ENCODE results near the gene HSH2D.
"Not testable (repeated sequence)": the region's sequence is repeated elsewhere in the genome, so short reads cannot be mapped to it uniquely, and the experiment has no call there.

Gene HSH2D

DNA sequence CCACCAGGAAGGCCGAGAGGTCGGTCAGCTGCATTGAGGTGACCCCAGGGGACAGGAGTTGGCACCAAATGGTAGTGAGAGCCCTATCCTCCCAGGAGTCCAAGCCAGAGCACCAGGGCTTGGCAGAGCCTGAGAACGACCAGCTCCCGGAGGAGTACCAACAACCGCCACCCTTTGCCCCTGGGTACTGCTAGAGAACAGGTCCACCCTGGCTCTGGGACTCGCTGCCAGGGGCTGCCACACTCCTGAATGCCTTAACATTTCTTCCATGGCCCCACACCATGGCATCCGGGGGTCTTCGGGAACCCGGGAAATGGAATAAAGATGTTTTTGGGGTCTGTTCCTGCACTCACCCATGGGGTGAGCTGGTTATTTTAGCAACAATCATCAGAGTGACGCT is 14.1 kb downstream of the HSH2D start:
- DNase-seq = no peak

DNA sequence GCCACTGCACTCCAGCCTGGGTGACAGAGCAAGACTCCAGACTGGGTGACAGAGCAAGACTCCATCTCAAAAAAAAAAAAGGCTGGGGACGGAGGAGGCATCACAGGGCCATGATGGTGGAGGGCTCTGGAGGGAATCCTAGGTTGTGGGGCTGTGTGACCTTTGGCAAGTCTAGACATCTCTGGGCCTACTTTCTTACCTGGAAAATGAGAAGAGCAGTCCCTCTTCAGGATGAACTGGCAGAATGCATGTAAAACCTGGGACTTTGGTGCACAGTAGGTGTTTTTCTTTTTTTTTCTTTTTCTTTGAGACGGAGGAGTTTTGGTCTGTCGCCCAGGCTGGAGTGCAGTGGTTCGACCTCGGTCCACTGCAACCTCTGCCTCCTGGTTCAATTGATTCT is 16.2 kb downstream of the HSH2D start:
- DNase-seq = no peak

DNA sequence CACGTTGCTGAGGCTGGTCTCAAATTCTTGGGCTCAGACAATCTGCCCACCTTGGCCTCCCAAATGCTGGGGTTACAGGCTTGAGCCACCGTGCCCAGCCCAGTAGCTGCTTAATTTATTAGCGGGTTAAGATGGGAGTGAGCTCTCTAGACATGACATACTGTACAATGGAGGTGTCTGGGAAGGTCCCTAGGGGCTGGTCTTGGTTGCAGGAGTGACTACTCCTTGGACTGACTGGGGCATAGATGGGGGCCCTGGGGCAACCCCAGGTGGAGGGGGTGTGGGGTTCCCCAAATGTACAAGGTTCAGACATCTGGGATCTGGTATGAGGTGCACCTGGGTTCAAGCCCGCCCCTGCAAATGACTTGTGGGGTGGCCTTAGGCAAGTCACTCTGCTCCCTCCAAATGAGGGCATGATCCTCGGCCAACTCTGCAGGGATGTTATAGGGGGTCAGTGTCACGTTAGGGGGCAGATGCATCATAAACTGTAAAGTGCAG is 17.0 kb downstream of the HSH2D start:
- DNase-seq = no peak

DNA sequence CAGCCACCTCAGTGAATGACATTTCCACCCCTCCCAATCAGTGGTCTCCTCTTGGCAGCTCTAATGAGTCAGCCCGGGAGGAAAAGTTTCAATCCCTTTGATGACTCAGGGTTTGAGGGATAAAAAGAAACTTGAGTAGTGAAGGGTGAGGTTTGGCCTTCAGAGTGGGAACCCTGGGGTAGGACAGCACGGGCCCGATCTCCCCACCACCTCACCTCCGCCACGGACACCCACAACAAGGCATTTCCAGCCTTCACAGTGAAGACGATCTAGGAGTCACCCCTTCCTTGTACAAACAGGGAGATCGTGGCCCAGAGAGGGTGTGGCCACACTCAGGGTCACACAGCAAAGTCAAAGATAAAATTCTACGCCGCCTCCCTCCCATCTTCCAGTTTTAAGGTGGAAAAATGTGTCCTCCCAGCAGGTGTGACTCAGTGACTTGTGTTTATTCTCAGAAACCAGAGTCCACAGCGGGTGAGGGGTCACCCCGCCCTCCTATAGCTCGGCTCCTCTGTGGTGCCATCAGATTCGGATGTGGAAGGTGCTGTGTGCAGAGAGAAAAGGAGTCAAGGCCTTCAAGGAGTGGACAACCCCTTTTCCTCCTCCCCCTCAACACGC is 17.6 kb downstream of the HSH2D start:
- peak in 1 of 5 experiments; percentile 23 for DNase-seq

DNA sequence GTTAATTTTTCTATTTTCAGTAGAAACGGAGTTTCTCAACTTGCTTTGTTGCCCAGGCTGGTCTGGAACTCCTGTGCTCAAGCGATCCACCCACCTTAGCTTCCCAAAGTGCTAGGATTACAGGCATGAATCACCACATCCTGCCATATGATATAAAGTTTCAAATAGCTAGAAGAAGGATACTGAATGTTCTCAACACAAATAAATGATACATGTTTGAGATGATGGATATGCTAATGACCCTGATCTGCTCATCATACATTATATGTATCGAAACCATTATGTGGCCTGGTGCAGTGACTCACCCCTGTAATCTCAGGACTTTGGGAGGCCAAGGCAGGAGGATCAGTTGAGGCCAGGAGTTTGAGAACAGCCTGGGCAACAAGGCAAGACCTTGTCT is 18.4 kb downstream of the HSH2D start:
- no peak for DNase-seq

DNA sequence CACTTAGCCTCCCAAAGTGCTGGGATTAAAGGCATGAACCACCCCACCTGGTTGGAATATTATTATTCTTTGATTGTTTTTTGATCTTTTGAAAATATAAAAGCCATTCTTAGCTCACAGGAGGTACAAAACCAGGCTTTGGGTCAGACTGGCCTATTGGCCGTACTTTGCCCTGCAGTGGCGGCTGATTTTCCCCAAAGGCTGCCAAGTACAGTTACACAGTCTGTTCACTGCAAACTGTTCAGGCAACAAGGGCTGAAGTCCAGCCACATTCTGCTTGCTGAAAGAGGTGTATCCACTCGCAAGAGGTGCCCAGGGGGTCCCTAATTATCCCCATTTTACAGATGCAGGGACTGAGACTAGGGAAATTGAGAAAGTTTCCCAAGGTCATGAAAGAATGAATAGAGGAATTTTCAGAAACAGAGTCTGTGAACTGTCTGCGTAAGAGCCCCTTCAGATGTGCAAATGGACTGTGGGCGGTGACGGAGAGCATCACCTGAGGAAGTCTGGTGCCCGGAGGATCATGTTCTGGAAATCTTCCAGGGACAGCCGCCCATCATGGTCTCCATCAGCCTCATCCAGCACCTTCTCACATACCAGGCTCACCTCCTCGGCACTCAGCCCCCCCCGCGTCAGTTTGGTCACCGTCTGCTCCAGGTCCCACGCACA is 20.9 kb downstream of the HSH2D start:
- no peak for DNase-seq

DNA sequence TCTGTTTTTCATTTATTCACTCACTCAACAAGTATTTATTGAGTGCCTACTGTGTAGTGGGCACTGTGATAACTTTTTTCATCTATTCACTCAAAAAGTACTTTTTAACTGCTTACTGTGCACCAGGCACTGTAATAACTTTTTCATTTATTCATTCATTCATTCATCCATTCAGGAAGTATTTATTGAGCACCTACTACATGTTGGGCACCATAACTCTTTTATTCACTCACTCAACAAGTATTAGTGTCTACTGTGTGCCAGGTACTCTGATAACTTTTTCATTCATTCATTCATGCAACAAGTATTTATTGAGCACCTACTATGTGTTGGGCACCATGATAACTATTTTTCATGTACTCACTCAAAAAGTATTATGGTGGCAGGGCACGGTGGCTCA is 22.9 kb downstream of the HSH2D start:
- no peak for DNase-seq

DNA sequence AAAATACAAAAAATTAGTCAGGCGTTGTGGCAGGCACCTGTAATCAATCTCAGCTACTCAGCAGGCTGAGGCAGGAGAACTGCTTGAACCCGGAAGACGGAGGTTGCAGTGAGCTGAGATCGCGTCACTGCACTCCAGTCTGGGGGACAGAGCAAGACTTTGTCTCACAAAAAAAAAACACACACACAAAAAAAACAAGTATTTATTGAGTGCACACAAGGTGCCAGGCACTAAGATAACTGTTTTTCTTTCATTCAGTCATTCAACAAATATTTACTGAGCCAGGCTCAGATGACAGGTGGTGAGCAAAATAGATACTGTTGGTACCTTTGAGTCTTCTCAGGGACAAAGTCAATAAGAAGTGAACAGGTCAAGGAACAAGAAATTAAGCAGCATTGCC is 23.6 kb downstream of the HSH2D start:
- DNase-seq = no peak

DNA sequence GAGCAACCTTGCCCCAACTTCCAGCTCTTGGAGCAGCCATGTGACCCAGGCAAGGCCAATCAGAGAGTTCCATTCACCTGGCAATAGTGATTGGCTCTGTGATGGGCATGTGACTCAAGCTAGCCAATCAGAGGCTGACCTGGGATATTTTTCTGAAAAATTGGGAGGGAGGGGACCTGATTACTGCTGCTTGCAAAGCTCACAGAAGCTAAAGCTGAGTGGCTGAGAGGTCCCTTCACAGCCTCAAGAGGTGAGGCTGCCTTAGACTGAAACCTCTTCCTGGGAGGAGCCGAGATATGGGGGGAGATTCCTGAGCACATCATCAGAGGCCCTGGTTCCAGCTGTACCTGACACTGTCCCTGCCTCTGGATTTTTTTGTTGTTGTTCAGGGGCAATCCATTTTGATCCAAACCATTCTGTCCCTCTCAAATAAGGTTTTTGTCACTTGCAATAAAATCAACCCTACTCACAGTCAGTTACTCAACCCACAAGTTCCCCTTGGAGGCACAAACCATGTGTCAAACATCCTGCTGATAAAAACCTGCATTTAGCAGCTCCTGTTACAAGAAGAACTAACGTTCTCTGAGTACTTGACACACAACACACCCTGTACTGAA is 25.1 kb downstream of the HSH2D start:
- DNase-seq = peak in 1 of 5 experiments; percentile 76

DNA sequence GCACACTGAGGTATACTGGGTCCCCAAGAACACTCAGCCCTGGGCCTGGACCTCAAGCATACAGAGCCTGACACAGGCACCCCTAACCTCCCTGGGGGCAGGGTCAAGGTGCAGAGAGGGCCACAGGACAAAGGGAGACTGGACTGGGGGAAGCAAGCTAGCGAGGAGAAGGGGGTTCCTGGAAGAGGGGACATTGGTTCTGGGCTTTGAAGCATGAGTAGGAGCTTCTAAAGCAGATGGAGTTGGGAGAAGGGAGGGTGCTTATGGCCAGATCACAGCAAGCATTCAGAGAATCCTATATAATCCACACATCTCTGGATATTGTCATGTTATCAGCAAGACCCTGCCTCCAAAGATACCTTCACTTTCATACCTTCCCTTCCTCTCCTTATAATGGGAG is 26.6 kb downstream of the HSH2D start:
- no peak for DNase-seq

DNA sequence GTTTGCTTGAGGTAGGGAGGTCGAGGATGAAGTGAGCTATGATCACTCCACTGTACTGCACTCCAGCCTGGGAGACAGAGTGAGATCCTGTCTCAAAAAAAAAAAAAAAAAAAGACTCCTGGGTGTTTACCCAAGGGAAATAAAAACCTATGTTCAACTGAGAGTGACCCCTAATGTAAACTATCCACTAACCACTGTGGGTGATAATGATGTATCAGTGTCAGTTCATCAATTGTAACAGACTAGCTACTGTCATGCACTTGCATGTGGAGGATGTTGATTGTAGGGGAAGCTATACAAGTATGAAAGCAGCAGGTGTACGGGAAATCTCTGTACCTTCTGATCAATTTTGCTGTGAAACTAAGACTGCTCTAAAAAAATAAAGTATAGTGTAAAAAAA is 32.5 kb downstream of the HSH2D start:
- no peak for DNase-seq

DNA sequence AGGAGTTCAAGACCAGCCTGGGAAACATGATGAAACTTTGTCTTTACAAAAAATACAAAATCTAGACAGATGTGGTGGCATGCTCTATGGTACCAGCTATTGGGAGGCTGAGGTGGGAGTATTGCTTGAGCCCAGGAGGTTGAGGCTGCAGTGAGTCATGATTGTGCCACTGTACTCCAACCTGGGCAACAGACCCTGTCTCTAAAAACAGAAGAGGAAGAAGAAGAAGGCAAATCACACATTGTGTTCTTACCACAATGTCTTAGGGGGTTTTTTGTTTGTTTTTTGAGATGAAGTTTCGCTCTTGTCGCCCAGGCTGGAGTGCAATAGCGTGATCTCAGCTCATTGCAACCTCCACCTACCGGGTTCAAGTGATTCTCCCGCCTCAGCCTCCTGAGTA is 35.4 kb downstream of the HSH2D start:
- not testable (repeated sequence) for DNase-seq

DNA sequence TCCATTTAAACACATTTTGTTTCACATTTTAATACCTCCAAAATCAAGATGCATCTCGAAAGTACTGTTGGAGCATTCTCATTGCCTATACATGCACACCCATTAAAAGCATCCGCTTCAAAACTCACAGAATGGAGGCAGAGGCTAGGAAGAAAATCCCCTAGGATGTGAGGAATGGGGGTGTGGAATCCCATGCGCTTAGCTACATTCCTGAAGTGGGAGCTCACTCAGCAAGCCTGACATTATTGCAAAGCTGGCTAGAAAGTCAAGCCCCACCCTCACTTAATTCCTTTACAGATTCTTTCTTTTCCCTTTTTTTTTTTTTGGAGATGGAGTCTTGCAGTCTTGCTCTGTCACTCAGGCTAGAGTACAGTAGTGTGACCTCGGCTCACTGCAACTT is 37.1 kb downstream of the HSH2D start:
- DNase-seq = no peak

DNA sequence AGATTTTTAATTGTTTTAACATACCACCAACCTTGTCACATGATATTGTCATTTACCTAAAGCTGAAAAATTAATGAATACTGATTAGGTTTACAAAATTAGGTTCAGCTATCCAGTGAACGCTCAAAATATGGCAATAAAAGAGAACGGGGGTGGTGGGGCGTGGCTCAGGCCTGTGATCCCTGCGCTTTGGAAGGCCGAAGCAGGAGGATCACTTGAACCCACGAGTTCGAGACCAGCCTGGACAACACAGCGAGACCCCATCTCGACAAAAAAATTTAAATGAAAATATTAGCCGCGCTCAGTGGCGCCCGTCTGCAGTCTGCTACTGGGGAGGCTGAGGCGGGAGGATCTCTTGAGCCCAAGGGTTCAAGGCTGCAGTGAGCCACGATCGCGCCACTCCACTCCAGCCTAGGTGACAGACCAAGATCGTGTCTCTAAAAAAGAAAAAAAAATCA is 41.2 kb downstream of the HSH2D start:
- DNase-seq = no peak

DNA sequence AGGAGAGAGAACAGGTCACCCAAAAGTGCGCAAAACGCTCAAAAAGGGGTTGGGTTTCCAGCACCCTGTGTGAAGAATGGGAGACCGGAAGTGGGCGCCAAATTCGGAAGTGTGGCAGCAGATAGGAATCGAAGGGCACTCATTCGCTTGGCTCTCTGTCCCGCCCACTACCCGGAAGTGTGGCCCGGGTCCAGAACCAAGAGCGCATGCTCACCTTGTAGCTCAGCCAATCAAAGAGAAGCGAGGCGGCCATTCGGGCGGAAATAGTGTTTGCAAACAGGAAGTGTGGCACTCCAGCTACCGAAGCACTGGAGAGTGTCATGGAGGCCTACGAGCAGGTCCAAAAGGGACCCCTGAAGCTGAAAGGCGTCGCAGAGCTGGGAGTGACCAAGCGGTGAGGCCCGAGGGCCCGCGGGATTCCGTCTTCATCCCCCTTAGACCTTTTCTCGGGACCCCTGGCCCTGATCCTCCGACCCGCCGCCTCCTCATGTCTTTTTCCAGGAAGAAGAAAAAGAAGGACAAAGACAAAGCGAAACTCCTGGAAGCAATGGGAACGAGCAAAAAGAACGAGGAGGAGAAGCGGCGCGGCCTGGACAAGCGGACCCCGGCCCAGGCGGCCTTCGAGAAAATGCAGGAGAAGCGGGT is 41.8 kb downstream of the HSH2D start, which contains the start of gene FAM32A:
Gene FAM32A, plus strand, starts transcription at position 288 of the 645 bp plus-strand sequence. Its CDS starts 33 bp downstream, at position 321.
- DNase-seq = peak; percentile 91 to 99 (median 98)

DNA sequence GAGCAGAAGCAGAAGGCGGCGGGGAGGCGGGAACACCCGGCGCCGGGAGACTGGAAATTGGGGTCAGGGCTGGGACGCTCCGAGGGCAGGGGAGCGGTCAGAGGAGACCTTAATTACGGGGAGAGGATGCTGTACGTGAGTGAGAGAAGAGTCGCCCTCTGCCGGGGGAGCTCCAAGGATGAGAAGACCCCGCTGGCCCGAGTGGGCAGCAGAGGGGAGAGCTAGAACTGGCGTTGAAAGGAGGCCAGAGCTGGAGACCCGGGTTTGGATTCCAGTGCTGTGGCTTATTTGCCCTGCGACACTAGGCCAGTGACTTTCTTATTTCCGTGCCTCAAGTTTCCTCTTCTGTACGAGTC is 42.3 kb downstream of the HSH2D start:
- peak in 3 of 5 experiments; percentile 26 to 48 (median 33) for DNase-seq

DNA sequence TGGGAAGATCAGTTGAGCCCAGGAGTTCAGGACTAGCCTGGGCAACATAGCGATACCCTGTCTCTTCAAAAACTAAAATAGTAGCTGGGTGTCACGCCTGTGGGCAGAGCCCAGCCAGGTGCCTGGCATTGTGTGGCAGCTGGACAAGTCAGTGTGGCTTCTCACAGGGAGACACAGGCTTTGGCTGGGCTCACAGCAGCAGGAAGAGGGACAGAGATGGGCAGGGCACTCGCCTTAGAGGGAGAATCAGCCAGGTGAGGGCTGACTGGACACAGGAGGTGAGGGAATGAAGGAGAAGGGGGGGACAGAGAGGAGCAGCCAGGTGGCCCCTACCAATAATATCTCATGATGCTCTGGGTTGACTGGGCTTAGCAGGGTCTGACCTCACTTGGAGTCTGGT is 45.0 kb downstream of the HSH2D start:
- DNase-seq = no peak

DNA sequence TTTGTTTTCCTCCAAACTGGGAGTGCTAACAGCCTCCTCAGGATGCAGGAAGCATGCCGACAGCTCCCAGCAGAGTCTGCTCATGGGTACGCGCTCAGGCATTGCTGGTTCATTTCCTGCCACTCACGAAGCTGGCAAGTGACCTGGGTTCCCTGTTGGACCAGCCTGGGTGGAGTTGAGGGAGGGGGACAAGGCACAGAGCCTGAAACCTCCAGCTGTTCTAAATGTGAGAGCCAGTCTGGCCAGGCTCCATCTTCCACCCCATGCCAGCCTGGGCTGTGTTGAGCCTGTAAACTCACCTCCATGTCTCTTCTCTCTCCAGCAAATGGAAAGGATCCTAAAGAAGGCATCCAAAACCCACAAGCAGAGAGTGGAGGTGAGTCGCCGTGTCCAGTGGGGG is 46.7 kb downstream of the HSH2D start:
- no peak for DNase-seq

DNA sequence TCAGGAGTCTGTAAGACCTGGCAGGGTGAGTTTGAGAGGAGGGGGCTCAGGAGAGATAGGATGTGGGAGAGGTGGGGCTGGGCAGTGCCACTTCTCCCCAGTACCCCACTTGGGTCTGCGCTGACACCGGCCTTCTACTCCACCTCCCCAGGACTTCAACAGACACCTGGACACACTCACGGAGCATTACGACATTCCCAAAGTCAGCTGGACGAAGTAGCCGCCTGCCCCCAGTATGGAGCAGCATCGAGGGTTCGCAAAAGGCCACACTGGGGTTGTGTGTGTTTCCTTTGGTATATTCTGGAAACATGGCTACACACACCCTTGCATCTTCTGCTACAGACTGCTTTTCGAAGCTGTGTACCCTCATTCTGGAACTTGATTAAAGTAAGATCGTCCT is 47.3 kb downstream of the HSH2D start:
- DNase-seq = no peak

DNA sequence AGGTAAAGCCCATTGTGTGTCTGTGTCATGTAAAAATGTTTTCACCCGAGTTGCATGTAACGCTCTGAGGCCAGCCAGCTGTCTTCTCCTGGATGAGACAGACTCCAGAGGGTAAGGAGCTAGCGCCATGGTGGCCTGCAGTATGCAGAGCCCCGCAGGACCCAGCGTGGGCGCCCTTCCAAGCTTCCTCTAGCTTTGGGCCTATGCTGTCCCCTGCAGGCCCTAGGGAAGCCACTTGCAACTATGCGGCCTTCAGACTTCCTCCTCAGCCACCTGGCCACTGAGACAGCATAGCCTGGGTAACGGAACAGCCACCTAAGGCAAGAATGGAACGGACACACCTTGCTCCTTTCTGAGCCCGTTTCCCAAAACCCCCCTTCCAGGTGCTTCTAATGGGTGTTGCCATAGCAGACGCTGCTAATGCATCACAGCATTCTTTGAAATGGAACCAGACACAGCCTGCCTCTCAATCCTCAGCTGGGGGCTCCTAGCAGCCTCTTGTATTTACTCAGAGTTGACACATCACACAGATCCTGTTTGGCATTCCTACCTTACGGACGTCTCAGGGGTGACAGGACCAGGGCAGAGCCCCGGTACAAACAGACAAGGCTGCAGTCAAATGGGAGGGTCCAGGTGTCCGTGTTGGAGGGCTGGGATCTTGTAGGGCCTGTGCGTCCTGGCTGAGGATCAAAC is 47.9 kb downstream of the HSH2D start:
- DNase-seq = no peak

DNA sequence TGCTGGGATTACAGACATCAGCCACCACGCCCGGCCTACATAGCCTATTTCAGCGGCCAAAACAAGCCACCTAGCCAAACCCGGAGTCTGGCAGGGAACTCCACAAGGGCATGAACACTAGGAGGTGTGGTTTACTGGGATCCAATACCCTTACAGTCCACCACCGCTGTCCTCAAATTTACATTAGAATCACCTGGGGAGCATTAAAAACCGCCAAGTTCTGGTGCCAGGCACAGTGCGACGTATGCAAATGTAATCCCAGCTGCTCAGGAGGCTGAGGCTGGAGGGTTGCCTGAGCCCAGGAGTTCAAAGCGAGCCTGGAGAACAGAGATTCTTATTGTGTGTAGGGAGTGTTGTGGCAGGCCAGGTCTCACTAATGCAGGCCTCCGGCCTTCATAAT is 50.0 kb downstream of the HSH2D start:
- DNase-seq = no peak

DNA sequence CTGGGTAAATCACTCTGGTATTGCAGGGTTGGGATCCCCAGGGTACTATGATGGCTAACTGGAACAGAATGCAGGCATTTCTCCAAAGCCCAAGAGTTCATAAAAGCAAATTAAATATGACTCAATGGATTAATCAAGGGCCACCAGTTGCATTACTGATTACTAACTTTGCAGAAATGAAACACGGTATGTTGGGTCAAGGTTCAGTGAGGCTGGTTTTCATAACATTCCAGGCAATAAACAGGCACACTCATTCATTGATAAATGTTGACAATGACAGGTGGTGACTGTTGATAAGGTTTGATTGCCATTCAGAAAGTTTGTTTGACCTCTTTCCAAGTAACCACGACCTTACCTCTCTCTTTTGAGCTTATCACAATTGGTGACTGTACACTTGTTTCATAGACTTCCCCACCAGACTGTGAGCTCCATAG is 53.7 kb downstream of the HSH2D start:
- DNase-seq = no peak

All from T-helper 2 cell (primary cell).